ENCODE results near the gene MSI2.

MSI2 gene

GRCh38 chr17:57308543-57309186 is 52.3 kb downstream of the MSI2 start:
- TF ChIP-seq CTCF (IDR thresholded peaks at IDR 0.05; ENCODE audit: low read length) = no peak
- TF ChIP-seq EZH2 (IDR thresholded peaks at IDR 0.05; ENCODE audit: borderline replicate concordance, low read length) = no peak
- Histone ChIP-seq H3K4me3 (ENCODE audit: low read depth, low read length, poor library complexity, severe bottlenecking) (no peak overlapping the region), H3K36me3 (ENCODE audit: insufficient read depth, low read length) (peaks cover 69% of the 10 kb centered on the region; the same call in 1 of the 2 replicates), H3K79me2 (ENCODE audit: insufficient read depth, low read length) (peaks cover 61% of the 10 kb centered on the region), H3K27me3 (ENCODE audit: insufficient read depth, low read length) (no peaks in the 10 kb centered on the region), H2AFZ (ENCODE audit: low read length) (no peak overlapping the region), H3K4me2 (ENCODE audit: low read length) (no peak overlapping the region), H3F3A (ENCODE audit: insufficient read depth, low read length) (no peaks in the 10 kb centered on the region), H3K27ac (ENCODE audit: low read depth, low read length, poor library complexity, severe bottlenecking) (peak overlapping the region; percentile 33), H4K20me1 (ENCODE audit: insufficient read depth, low read length) (no peaks in the 10 kb centered on the region), H3K9ac (ENCODE audit: low read length) (no peak overlapping the region), H3K9me3 (ENCODE audit: low read length) (no peaks in the 10 kb centered on the region), H3K9me2 (ENCODE audit: low read depth, low read length) (no peaks in the 10 kb centered on the region), H3K4me1 (ENCODE audit: insufficient read depth, low read length, severe bottlenecking) (peaks cover 55% of the 10 kb centered on the region)

GRCh38 chr17:57309479-57309878 is 53.2 kb downstream of the MSI2 start:
- Histone ChIP-seq H3K4me3 (ENCODE audit: low read depth, low read length, poor library complexity, severe bottlenecking) (no peak overlapping the region), H3K4me1 (ENCODE audit: insufficient read depth, low read length, severe bottlenecking) (peaks cover 62% of the 10 kb centered on the region), H2AFZ (ENCODE audit: low read length) (no peak overlapping the region), H3K79me2 (ENCODE audit: insufficient read depth, low read length) (peaks cover 66% of the 10 kb centered on the region), H3K27ac (ENCODE audit: low read depth, low read length, poor library complexity, severe bottlenecking) (no peak overlapping the region), H3K9me3 (ENCODE audit: low read length) (no peaks in the 10 kb centered on the region), H3K9ac (ENCODE audit: low read length) (no peak overlapping the region), H3K36me3 (ENCODE audit: insufficient read depth, low read length) (peaks cover 73% of the 10 kb centered on the region; the same call in 1 of the 2 replicates), H3K4me2 (ENCODE audit: low read length) (no peak overlapping the region), H4K20me1 (ENCODE audit: insufficient read depth, low read length) (no peaks in the 10 kb centered on the region), H3K9me2 (ENCODE audit: low read depth, low read length) (no peaks in the 10 kb centered on the region), H3F3A (ENCODE audit: insufficient read depth, low read length) (no peaks in the 10 kb centered on the region), H3K27me3 (ENCODE audit: insufficient read depth, low read length) (no peaks in the 10 kb centered on the region)
- TF ChIP-seq EZH2 (IDR thresholded peaks at IDR 0.05; ENCODE audit: borderline replicate concordance, low read length) (no peak), CTCF (IDR thresholded peaks at IDR 0.05; ENCODE audit: low read length) (no peak)

GRCh38 chr17:57311281-57312216 is 55.2 kb downstream of the MSI2 start:
- no peak overlapping the region for H2AFZ ChIP-seq (ENCODE audit: low read length)
- peak overlapping the region; percentile 25 for H3K4me2 ChIP-seq (ENCODE audit: low read length)
- peaks cover 78% of the 10 kb centered on the region; the same call in 1 of the 2 replicates for H3K36me3 ChIP-seq (ENCODE audit: insufficient read depth, low read length)
- H3K9ac ChIP-seq (ENCODE audit: low read length) = no peak overlapping the region; the same call in 1 of the 2 replicates
- H3K4me1 ChIP-seq (ENCODE audit: insufficient read depth, low read length, severe bottlenecking) = peaks cover 76% of the 10 kb centered on the region
- no peaks in the 10 kb centered on the region for H4K20me1 ChIP-seq (ENCODE audit: insufficient read depth, low read length)
- H3F3A ChIP-seq (ENCODE audit: insufficient read depth, low read length) = no peaks in the 10 kb centered on the region
- H3K4me3 ChIP-seq (ENCODE audit: low read depth, low read length, poor library complexity, severe bottlenecking) = no peak overlapping the region
- H3K79me2 ChIP-seq (ENCODE audit: insufficient read depth, low read length) = peaks cover 69% of the 10 kb centered on the region
- no peaks in the 10 kb centered on the region for H3K27me3 ChIP-seq (ENCODE audit: insufficient read depth, low read length)
- no peaks in the 10 kb centered on the region for H3K9me2 ChIP-seq (ENCODE audit: low read depth, low read length)
- H3K9me3 ChIP-seq (ENCODE audit: low read length) = no peaks in the 10 kb centered on the region
- peak overlapping the region; percentile 88 for H3K27ac ChIP-seq (ENCODE audit: low read depth, low read length, poor library complexity, severe bottlenecking)
- no peak for TF ChIP-seq CTCF (IDR thresholded peaks at IDR 0.05; ENCODE audit: low read length)
- TF ChIP-seq EZH2 (IDR thresholded peaks at IDR 0.05; ENCODE audit: borderline replicate concordance, low read length) = no peak
